Esophagus squamous epithelium (tissue), 4 donors: ENCODE measurements around the gene C1QTNF7.

ENCODE experiments used
- POLR2A ChIP-seq, 4 donors: fragments of 450-650 bp; IDR thresholded peaks; one replicate each; pipeline ENCODE4 v1.6.1; 2017; ENCODE audit warnings: antibody characterized with exemption in 4 of 4, mild to moderate bottlenecking in 4 of 4, moderate library complexity in 3 of 4
- TF ChIP-seq, protein P1 (sequence below), 6 experiments: fragments of 450-650 bp in 4 of 6; fragments of 200-600 bp in 2 of 6; sonication (generic) in 2 of 6; IDR thresholded peaks; one replicate each; pipeline ENCODE4 v1.5.1; 2016 to 2019; ENCODE audit warnings: antibody characterized with exemption in 6 of 6, mild to moderate bottlenecking in 4 of 6, moderate library complexity in 4 of 6

DNA sequence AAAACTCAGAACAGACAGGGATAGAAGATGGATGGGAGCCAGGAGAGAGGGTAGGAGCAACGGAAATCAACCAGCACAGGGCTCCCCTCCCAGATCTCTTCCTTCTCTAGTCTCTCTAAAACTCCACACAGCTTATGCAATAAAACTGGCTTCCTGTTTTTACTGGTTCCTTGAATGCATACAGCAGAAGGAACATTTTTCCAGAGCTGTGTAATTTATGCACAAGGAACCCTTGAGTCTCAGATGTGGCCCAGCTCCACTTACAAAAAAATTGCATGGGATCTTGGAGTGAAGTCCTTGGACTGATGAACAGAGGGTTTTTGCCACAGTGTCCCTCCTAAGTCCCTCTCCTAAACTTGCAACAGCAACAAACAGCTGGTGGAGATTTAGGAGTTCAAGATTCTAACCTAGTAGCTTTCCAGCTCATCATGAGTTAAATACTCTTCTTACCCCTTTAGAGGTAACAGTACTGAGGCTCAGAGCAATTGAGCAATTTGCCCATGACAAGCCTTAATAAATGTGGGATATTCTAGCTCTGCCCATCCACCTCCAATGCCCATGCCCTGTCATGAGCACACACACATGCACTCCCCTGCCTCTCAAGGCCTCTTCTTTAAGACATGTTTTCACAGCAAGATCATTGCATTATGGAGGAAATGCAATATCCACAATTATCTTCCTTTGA, 23.5 kb downstream of the C1QTNF7 start:
- TF ChIP-seq, protein P1, sequence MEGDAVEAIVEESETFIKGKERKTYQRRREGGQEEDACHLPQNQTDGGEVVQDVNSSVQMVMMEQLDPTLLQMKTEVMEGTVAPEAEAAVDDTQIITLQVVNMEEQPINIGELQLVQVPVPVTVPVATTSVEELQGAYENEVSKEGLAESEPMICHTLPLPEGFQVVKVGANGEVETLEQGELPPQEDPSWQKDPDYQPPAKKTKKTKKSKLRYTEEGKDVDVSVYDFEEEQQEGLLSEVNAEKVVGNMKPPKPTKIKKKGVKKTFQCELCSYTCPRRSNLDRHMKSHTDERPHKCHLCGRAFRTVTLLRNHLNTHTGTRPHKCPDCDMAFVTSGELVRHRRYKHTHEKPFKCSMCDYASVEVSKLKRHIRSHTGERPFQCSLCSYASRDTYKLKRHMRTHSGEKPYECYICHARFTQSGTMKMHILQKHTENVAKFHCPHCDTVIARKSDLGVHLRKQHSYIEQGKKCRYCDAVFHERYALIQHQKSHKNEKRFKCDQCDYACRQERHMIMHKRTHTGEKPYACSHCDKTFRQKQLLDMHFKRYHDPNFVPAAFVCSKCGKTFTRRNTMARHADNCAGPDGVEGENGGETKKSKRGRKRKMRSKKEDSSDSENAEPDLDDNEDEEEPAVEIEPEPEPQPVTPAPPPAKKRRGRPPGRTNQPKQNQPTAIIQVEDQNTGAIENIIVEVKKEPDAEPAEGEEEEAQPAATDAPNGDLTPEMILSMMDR (IDR thresholded peaks at IDR 0.05): no peak
- TF ChIP-seq POLR2A (IDR thresholded peaks at IDR 0.05): no peak
